GM18517 (cell line): ENCODE measurements around the gene OLFML2A.

Source experiments
- ATAC-seq: cut with Tn5 transposase; IDR thresholded peaks from one replicate; pipeline ENCODE4 v1.9.1; 2021; ENCODE audit warnings: mild to moderate bottlenecking, moderate library complexity; ENCODE audit not compliant: unreplicated experiment

The OLFML2A gene

DNA sequence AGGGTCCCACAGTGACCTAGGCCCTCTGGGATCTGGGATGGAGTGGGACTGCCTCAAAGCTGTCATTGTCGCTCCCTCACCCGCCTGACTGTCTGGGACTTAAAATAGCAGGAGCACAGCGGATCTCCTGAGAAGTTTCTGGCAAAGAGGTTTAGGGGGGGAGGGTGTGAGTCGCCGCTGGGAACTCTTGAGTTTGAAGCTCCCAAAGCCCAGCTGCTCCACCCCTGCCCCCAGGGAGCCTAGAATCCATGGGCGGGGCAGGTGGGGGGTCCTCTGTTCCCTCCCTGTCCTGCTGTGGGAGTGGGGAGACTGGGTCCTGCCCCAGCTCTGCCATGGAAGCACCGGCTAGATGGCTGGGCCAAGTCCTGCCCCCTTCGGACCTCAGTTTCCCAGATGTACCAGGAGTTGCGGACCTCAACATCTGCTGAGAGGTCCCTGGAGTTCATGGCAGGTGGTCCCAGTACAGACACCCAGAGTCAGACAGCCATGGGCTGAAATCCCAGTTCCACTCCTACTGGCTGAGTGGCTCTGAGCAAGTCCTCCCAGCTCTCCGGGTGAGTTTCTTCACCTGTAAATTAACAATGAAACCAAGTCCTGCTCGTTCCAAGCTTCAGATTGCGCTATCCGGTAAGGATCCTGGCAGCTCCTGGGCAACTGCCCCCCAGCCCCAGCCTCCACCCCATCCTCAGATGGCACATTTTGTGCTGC lies 75.3 kb downstream of the OLFML2A start:
- ATAC-seq, result no peak

DNA sequence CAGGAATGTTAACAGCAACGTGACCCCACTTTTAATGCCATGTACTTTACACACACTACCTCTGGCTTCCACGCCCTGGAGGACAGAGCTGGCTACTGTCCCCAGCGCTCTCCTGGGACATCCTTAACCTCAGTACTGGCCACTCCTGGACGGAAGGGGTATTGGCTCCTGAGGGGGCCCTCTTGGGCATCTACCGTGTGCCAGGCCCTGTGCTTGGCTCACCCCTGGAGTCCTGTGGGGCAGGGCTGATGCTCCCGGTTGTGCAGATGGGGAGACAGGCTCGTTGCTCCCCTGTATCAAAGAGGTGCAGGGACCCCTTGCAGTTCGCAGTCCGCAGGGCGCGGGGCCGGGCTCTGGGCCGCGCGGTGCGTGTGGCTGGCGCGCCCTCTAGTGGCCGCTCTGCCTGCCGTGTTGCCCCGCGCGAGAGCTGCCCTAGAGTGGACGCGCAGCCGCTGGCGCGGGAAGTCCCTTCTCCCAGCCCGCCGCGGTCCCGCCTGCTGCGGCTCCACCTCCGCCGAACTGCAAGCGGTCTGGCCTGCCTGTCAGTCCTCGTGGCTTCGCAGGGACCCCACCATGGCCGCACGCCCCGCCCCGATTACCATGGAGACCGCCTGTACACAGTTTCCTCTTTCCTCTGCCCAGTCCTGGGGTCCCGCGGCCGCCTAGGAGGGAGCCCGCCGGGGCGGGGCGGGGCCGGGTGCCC lies 76.0 kb downstream of the OLFML2A start, which contains the start of gene WDR38:
Gene WDR38 (plus strand): TSS at position 632 of the 703 bp plus-strand sequence. CDS start 72 bp downstream, outside the sequence.
- ATAC-seq, result peak; percentile 61

DNA sequence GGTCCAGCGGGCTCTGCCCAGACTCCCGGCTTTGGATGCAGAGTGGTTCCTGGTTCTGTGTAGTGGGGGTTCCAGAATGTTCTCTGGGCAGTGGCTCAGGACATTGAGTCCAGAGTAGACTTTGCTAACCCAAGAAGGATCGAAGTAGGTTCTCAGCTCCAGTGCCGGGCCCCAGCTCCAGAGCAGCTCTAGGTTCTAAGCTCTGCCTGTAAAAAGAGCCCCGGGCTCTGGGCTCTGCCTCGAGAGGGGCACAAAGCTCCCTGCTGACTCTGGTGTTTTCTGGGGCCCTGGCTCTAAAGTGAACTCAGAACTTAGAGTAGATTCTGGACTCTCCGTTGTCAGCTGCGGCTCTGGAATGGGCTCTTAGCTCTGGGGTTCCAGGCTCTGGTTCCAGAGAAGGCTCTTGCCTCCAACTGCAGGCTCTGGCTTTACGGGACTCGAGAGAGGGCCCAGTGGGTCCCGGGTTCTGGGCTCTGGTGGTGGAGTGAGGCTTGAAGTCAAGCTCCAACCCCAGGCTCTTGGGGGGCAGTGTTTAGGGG lies 76.7 kb downstream of the OLFML2A start:
- no peak for ATAC-seq

DNA sequence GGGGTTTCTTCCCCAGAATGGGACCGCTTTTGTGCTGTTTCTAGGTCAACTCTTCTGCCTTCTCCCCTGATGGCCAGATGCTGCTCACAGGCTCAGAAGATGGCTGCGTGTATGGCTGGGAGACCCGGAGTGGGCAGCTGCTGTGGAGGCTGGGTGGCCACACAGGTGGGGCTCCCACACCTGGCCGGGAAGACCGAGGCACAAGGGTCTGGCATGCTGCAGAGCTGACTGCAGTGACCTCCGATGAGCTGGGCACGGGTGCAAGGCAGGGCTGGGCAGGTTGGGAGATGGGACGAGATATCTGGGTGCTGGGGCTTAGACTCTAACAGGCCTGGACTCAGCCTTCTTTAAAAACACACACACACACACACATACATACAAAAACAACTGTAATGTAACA lies 77.2 kb downstream of the OLFML2A start:
- no peak for ATAC-seq

DNA sequence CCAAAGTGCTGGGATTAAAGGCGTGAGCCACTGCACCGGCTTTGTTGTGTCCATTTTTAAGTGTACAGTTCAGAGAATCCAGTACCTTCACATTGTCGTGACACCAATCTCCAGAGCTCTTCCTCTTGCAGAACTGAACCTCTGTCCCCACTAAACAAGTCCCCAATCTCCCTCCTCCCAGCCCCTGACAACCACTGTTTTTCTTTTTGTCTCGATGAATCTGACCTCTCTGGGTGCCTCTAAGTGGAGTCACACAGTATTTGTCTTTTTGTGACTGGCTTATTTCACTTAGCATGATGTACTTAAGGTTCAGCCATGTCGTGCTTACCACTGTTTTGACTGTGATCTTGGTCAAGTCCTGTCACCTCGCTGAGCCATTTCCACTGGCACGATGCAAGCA lies 77.9 kb downstream of the OLFML2A start:
- no peak for ATAC-seq

DNA sequence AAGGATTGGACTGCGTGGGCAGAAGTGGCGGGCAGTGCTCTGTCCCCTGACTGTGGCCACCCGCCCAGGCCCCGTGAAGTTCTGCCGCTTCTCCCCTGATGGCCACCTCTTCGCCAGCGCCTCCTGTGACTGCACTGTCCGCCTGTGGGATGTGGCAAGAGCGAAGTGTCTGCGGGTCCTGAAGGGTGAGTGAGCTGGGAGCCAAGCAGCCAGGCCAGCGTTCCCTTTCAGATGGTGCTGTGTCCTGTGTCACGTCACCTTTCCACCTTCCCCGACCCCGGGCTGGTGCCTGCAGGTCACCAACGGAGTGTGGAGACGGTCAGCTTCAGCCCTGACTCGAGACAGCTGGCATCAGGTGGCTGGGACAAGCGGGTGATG lies 78.6 kb downstream of the OLFML2A start:
- no peak for ATAC-seq

DNA sequence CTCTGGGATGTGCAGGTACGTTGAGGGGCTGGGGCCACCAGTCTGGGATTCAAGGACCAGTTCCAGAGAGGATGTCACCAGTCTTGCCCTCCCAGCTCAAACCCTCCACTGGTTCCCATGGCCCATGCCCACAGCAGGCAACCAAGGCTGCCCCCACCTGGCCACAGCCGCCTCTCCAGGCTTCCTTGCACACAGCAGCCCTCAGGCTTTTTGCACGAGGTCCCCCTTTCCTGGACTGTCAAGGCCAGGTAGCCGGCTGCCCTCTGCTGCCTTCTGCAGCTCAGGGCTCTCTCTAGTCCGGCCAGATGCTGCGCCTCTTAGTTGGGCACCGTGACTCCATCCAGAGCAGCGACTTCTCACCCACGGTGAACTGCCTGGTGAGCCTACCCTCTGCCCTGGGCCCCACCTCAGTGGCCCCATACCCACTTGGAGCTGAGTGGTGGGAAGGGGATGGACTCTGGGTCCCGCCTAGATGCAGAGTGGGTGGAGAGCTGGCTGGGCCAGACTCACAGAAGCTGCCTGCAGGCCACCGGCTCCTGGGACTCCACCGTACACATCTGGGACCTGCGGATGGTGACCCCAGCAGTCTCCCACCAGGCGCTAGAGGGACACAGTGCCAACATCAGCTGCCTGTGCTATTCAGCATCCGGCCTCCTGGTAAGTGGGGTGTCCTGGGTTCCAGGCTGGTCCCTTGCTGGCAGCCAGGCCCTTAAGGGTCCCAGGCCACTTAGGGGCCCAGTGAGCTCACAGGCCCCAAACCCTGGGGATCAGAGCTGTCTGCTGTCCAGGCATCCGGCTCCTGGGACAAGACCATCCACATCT lies 79.2 kb downstream of the OLFML2A start:
- ATAC-seq, result no peak

DNA sequence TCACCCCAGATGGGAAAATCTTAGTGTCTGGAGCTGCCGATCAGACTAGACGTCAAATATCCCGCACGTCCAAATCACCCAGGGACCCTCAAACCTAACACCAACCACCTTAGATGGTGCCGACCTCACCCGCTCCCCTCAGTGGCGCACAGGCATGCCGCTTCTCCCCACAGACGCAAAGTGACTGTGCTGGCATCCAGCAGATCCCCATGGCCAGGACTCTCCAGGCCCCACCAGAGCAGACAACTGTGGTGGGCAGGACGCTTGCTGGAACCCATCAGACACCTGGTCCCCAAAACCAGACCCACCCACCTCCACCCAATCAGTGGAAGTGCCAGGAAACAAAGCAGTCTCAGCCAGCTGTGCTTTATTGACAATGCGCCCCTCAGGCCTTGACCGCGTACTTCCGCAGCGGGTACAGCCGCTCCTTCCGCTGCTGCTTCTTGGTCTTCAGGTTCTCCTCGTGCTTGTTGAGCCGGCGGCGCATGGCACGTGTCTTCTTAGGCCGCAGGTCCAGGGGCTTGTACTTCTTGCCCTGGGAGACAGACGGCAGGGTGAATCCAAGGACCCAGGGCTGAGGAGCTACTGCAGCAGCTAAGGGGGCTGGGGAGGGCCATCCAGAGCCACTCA lies 80.7 kb downstream of the OLFML2A start:
- ATAC-seq, result no peak

DNA sequence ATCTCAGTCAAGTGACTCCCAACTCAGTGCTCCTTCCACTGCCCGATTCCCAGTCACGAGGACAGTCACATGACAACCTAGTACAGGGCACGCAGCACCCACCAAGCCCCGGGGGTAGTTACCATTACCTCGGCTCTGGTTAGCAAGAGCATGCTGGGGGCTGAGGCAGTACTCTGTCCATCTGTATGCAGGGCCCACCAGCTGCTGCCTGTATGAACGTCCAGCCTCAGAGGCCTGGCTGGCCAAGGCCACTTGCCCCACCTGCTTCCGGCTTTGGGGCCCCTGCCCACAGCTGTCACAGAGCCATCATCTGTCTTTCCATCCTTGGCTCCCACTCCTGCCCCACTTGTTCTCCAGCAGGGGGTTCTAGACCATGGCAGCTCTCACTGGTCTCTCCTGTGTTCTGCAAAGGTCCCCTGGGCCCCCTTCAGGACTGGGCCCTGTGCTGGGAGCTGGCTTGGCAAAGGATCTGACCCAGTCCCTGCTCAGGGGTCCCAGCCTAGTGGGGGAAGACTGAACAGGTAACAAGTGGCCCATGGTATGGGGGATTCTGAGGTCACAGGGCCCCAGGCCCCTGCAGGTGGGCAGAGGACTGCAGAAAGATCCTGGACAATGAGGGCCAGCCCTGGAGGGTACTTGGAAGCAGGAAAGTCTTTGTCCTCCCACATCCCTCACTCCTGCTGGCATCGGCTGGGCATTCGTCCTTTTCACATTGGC lies 81.6 kb downstream of the OLFML2A start:
- ATAC-seq, result no peak

DNA sequence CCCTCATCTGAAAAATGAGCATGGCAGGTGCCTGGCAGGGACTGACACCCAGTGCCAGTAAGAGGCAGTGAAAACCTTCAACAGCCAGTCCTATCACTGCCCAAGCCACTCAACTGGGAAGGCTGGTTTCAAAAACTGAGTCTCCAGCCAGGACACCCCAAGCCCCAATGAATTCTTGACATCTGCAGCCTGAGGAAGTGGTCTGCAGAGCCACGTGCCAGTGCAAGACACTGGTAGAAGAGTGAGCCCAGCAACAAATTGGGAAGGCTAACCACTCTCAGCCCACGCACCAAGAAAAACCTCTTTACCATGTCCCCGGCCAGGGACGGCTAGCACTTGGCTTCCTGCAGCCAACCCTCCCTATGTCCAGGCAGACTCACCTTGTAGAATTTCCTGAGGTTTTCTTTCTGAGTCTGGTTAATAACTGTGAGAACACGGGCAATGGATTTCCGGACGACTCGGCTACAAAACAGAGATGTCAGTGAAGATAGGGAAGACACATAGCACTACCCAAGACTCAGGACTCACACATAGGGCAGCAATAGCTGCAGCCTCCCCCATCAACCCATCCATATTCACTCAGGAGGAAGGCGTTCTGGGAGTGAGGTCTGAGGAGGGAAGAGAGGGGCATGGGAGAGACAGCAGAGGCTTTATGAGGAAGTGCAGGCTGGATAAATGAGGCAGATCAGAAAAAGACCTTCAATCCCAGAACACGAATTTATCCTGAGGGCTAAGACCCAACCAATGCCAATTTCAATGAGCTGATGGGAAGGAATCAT lies 83.1 kb downstream of the OLFML2A start:
- ATAC-seq, result no peak

DNA sequence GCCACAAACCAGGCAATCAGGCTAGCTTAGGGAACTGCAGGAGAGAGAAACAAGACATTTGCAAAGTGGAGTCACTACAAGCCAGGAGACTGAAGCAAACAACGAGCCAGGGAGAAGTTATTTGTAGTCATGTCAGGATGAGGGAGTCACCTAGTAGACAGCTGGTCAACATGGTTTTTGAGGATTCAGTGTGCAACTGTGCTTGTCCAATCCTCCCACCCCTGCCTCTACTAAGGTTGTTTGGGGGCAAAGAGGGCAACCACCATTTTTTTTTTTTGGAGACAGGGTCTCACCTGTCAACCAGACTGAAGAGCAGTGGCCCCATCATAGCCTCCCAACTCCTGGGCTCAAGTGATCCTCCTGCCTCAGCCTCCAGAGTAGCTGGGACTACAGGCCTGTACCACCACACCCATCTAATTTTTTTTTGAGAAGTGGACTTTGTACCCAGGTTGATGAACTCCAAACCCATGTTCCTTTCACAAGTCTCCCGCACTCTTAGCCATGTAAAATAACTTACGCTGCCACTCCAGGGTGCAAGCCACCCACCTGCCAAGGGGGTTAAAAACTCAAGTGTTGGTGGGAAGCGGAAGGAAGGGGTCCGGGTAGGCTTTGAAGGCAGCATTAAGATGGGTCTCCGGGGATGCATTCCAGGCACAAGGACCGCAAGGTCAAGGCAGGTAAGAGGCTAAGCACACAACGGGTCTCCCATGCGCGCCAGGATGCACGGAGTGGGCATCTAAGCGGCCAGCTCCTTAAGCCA lies 83.8 kb downstream of the OLFML2A start:
- no peak for ATAC-seq

DNA sequence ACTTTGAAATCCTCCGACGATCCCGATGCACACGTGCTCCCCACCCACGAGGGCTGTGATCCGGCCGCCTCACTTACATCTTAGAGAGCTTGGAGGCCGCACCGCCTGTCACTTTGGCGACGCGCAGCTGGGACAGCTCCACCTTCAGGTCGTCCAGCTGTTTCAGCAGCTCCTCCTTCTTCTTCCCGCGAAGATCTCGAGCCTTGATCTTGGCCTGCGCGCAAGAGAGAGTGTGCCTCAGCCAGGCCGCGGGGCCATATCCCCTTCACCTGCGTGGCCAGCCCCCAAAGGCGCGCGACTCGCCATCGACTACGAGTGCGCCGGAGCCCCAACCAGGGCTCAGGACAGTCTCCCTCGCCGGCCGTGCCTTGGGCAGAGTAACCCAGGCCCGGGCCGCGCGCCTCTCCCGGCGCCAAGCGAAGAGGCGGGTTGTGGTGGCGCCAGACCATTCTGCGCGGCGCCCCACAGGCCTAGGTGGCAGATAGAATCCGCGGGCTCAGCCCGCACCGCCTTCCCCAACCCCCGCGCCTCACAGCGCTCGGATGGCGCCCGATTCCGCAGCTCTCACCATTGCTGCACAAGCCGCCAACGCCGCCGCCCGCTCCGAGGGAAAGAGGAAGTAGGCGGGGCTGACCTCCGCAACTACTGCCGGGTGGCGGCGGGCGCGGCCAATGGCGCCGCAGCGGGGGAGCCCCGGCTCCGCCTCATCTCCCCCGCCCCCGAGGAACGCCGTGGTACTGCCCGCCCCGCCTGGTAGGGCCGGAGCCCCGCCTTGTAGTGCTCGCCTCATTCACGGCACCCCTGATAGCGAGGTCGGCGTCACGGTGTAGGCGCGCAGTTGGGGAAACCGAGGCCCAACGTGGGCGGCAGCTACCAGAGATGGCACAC lies 84.7 kb downstream of the OLFML2A start, which contains the start of the genes ARPC5L and RPL35:
Gene ARPC5L (plus strand): TSS at position 789 of the 888 bp plus-strand sequence. CDS start 7,161 bp downstream, outside the sequence.
Gene RPL35 (minus strand): TSS at position 616 of the 888 bp plus-strand sequence. CDS start 45 bp downstream, at position 571.
- peak; percentile 79 for ATAC-seq

DNA sequence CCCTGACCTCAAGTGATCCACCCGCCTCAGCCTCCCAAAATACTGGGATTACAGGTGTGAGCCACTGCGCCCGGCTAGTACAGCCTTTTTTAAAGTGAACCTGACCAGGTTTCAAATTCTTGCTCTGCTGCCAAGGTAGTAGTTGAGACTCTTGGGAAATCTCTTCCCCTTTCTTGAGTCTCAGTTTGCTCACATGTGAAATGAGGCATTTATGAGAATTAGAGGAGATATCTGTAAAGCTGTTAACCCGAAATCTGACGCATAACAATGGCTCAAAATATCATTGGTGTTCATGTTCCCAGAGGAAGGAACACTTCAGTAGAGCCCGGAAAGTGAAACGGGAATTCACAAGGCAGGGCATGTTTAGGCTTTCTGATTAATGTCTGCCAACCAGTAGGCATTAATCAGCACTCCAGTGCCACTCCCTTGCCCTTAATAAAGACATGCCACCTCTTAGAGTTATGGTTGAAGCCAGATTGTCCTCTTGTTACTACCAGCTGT lies 86.5 kb downstream of the OLFML2A start:
- no peak for ATAC-seq
